ENCODE data around the gene ANKS4B. TPM values are rescaled to one million over a fixed set of nuclear protein-coding genes. Genes with fewer than 3 reads are reported as not detected.

ANKS4B gene
- total RNA-seq, 3 donors from 2014 or later (not counting 1 experiment from before 2014, with no cell fraction given): 0.10 TPM; not detected in 2

DNA sequence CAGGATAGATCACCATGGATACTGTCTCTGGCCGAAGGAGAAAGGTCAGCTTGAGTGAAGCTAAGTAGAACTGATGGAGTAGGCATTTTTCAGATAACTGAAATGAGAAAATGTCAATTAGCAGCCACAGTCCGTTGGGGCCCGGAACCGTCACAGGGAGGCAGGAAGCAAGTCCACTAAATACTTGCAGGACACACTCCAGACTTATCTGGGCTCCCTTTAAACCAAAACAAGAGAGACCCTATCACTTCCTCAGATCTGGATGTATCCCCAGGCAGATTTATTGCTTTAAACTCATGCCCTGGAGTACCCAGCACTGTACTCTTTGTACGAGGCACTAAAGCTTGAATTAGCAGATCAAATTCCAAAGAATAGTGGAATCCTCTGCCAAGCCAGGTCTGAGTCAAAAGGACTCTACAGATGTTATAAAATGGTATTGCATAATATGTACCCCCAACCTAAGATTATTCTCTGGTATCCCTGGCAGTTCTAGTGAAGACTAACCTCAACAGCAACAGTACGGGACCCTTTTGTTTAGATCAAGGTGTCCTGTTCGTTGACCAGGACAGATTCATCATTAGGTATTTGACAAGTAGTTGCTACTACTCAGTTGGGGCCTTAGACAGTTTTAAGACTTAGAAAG is 30.2 kb upstream of the ANKS4B start:
- no peaks in the 10 kb centered on the region for H3K36me3 Mint-ChIP-seq
- Histone ChIP-seq H3K27me3 (ENCODE audit: control insufficient read depth, insufficient read depth, low read length) (no peaks in the 10 kb centered on the region), H3K36me3 (ENCODE audit: control insufficient read depth, insufficient read depth, low read length) (no peaks in the 10 kb centered on the region), H3K9me3 (ENCODE audit: control insufficient read depth, insufficient read depth, low read length) (no peaks in the 10 kb centered on the region), H3K4me3 (ENCODE audit: low read length) (no peak overlapping the region), H3K27ac (ENCODE audit: low read length) (no peak overlapping the region), H3K4me1 (ENCODE audit: control insufficient read depth, insufficient read depth, low read length) (no peaks in the 10 kb centered on the region)
- no peak overlapping the region for H3K4me3 Mint-ChIP-seq
- intact Hi-C loops (cut with micrococcal nuclease): no loop called here
- ATAC-seq (no peak), DNase-seq (no peak)
- TF ChIP-seq, protein P1, sequence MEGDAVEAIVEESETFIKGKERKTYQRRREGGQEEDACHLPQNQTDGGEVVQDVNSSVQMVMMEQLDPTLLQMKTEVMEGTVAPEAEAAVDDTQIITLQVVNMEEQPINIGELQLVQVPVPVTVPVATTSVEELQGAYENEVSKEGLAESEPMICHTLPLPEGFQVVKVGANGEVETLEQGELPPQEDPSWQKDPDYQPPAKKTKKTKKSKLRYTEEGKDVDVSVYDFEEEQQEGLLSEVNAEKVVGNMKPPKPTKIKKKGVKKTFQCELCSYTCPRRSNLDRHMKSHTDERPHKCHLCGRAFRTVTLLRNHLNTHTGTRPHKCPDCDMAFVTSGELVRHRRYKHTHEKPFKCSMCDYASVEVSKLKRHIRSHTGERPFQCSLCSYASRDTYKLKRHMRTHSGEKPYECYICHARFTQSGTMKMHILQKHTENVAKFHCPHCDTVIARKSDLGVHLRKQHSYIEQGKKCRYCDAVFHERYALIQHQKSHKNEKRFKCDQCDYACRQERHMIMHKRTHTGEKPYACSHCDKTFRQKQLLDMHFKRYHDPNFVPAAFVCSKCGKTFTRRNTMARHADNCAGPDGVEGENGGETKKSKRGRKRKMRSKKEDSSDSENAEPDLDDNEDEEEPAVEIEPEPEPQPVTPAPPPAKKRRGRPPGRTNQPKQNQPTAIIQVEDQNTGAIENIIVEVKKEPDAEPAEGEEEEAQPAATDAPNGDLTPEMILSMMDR (IDR thresholded peaks at IDR 0.05): no peak
- WGBS (ENCODE audit: insufficient coverage): 51% methylated on average over 7 of the region's 7 CpGs
- H3K9me3 Mint-ChIP-seq: no peaks in the 10 kb centered on the region
- peaks cover 16 to 32% of the 10 kb centered on the region in 2 donors for H3K27me3 Mint-ChIP-seq (ENCODE audit: low read depth in 2 of 2)
- no peaks in the 10 kb centered on the region for H3K4me1 Mint-ChIP-seq
- no peak overlapping the region for H3K27ac Mint-ChIP-seq

DNA sequence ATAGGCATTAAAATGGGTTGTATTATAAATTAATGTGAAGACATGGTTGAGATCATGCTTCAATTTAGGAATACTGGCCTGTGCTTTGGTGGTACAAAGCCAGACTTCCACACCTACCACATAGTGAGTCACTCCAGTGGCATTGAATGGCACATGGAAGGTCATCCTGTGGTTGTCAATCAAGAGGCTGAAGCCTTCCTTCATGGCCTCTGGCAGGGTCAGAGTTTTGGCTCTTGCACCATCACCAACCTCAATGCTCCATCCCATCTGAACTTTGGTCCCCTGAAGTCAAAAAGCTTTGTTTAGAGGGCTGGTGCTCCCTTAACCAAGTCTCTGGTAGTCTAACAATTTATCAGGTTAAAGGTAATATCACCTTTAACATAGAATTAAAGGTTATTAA is 28.2 kb upstream of the ANKS4B start:
- peaks cover 17 to 30% of the 10 kb centered on the region in 2 donors for H3K27me3 Mint-ChIP-seq (ENCODE audit: low read depth in 2 of 2)
- no peaks in the 10 kb centered on the region for H3K9me3 Mint-ChIP-seq
- Histone ChIP-seq H3K4me1 (ENCODE audit: control insufficient read depth, insufficient read depth, low read length) (no peaks in the 10 kb centered on the region), H3K9me3 (ENCODE audit: control insufficient read depth, insufficient read depth, low read length) (no peaks in the 10 kb centered on the region), H3K27ac (ENCODE audit: low read length) (no peak overlapping the region), H3K36me3 (ENCODE audit: control insufficient read depth, insufficient read depth, low read length) (no peaks in the 10 kb centered on the region), H3K4me3 (ENCODE audit: low read length) (no peak overlapping the region), H3K27me3 (ENCODE audit: control insufficient read depth, insufficient read depth, low read length) (no peaks in the 10 kb centered on the region)
- no peak for ATAC-seq
- H3K36me3 Mint-ChIP-seq: no peaks in the 10 kb centered on the region
- no peak overlapping the region for H3K27ac Mint-ChIP-seq
- no peak overlapping the region for H3K4me3 Mint-ChIP-seq
- TF ChIP-seq, protein P1 (IDR thresholded peaks at IDR 0.05): no peak
- intact Hi-C loops (cut with micrococcal nuclease): no loop called here
- no peaks in the 10 kb centered on the region for H3K4me1 Mint-ChIP-seq
- DNase-seq: no peak

DNA sequence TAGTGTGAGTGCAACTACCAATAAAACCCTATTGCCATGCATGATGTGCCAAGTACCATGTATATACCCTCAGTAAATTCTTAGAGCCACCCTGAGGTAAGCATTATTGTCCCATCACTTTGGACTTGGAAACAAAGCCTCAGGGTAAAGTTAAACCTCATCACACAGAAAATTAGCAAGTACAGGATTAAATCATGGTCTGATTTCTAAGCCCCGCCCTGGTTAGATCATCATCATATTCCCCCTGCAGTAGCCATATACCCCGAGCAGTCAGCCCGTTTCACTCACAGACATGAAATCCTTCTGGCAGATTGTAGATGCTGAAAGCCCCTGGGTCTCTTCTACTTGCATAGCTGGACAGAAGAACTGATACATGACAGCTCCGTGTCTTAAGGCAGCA is 26.9 kb upstream of the ANKS4B start:
- Histone ChIP-seq H3K9me3 (ENCODE audit: control insufficient read depth, insufficient read depth, low read length) (no peaks in the 10 kb centered on the region), H3K27ac (ENCODE audit: low read length) (no peak overlapping the region), H3K27me3 (ENCODE audit: control insufficient read depth, insufficient read depth, low read length) (no peaks in the 10 kb centered on the region), H3K4me1 (ENCODE audit: control insufficient read depth, insufficient read depth, low read length) (no peaks in the 10 kb centered on the region), H3K36me3 (ENCODE audit: control insufficient read depth, insufficient read depth, low read length) (no peaks in the 10 kb centered on the region), H3K4me3 (ENCODE audit: low read length) (no peak overlapping the region)
- WGBS (ENCODE audit: insufficient coverage): 90% methylated on average over 4 of the region's 4 CpGs
- no peak overlapping the region for H3K27ac Mint-ChIP-seq
- H3K4me1 Mint-ChIP-seq: no peaks in the 10 kb centered on the region
- H3K9me3 Mint-ChIP-seq: no peaks in the 10 kb centered on the region
- TF ChIP-seq, protein P1 (IDR thresholded peaks at IDR 0.05): no peak
- intact Hi-C loops (cut with micrococcal nuclease): no loop called here
- ATAC-seq: no peak
- H3K4me3 Mint-ChIP-seq: no peak overlapping the region
- no peaks in the 10 kb centered on the region for H3K36me3 Mint-ChIP-seq
- H3K27me3 Mint-ChIP-seq (ENCODE audit: low read depth in 2 of 2): peaks cover 16 to 26% of the 10 kb centered on the region in 2 donors
- DNase-seq: no peak

All from natural killer cell (primary cell).